PC-3 (cell line): ENCODE data around the gene PLA2G4B.

ENCODE experiments used
- EZH2 ChIP-seq: fragments of 300-600 bp; sonication (generic); IDR thresholded peaks from one replicate; pipeline ENCODE4 v1.6.1; 2017; ENCODE audit warnings: antibody characterized with exemption, mild to moderate bottlenecking, low read length; ENCODE audit not compliant: unreplicated experiment
- TF ChIP-seq, protein P1 (sequence below): fragments of 300-600 bp; sonication (generic); conservative IDR thresholded peaks from 2 replicates; pipeline ENCODE4 v1.5.1; 2017; ENCODE audit warnings: antibody characterized with exemption, low read depth, mild to moderate bottlenecking, low read length

DNA sequence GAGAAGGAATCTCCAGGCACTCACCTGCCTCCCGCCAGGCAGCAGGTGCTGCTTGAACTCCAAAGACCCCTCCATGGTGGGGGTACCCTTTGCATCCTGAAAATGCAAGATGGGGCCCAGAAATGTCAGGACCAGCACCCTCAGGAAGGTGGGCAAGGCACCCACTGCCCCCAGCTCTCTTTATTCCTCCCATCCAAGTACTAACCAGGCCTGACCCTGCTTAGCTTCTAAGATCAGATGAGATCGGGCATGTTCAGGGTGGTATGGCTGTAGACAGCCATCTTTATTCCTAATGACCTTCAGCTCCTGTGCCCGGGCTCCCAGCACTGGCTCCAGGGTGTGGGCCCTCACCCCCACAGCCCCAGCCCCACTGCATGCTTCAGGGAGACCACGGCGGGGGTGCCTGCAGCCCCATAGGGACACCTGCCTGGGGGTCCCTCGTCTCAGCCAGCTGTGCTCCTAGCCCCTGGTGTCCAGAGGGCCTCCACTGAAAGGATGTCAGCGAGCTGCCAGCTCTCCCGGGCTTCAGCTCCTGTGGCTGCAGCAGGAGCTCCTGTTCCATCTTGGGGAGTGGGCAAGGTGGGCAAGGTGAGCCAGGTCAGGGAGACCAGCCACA is 13.2 kb downstream of the PLA2G4B start:
- TF ChIP-seq, protein P1, sequence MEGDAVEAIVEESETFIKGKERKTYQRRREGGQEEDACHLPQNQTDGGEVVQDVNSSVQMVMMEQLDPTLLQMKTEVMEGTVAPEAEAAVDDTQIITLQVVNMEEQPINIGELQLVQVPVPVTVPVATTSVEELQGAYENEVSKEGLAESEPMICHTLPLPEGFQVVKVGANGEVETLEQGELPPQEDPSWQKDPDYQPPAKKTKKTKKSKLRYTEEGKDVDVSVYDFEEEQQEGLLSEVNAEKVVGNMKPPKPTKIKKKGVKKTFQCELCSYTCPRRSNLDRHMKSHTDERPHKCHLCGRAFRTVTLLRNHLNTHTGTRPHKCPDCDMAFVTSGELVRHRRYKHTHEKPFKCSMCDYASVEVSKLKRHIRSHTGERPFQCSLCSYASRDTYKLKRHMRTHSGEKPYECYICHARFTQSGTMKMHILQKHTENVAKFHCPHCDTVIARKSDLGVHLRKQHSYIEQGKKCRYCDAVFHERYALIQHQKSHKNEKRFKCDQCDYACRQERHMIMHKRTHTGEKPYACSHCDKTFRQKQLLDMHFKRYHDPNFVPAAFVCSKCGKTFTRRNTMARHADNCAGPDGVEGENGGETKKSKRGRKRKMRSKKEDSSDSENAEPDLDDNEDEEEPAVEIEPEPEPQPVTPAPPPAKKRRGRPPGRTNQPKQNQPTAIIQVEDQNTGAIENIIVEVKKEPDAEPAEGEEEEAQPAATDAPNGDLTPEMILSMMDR, result no peak
- no peak for TF ChIP-seq EZH2
